IMR-90 (cell line): ENCODE results near the gene KLHL29. TPM values are rescaled to one million over a fixed set of nuclear protein-coding genes. Genes with fewer than 3 reads are reported as not detected.

Experiments used
- ATAC-seq: fragments of 200-7000 bp; cut with Tn5 transposase; 2 replicates; pipeline ENCODE4 v1.9.1; 2020; ENCODE audit warnings: low read depth, mild to moderate bottlenecking, moderate library complexity
- BruUV-seq: library from RNA; stranded (reverse); fragments of 400-500 nt; replicated peaks from 2 replicates; lab custom pipeline; 2021; lab: Mats Ljungman, UMichigan
- CTCF ChIA-PET: fragments of 300-600 bp; formaldehyde crosslinking; extraction: SDS; loops from one replicate; lab custom pipeline; 2021; ENCODE audit warnings: antibody characterized with exemption; lab: Yijun Ruan, JAX
- POLR2A ChIA-PET: fragments of 300-600 bp; sonication (Branson Sonifier 250); formaldehyde crosslinking; loops from one replicate; lab custom pipeline; 2022; ENCODE audit warnings: antibody characterized with exemption; ENCODE audit not compliant: unreplicated experiment; lab: Charles Lee
- DNase-seq: peaks from one replicate; pipeline ENCODE4 v3.0.0; 2013
- H2AFZ ChIP-seq: replicated peaks from 2 replicates; pipeline ENCODE3; 2013; ENCODE audit warnings: low read length, mild to moderate bottlenecking; ENCODE audit not compliant: poor library complexity
- H2AK5ac ChIP-seq: 2 replicates; pipeline ENCODE4 v1.6.1; 2013; ENCODE audit warnings: low read depth, low read length, inconsistent platforms
- H2AK9ac ChIP-seq: replicated peaks from 2 replicates; pipeline ENCODE3; 2013; ENCODE audit warnings: mild to moderate bottlenecking, low read depth, low read length, moderate library complexity; ENCODE audit not compliant: poor library complexity
- H2BK120ac ChIP-seq: 2 replicates; pipeline ENCODE4 v1.6.1; 2013; ENCODE audit warnings: low read depth, low read length, inconsistent platforms
- H2BK15ac ChIP-seq: 3 replicates; pipeline ENCODE4 v1.6.1; 2013; ENCODE audit warnings: low read depth, low read length, inconsistent platforms
- H2BK20ac ChIP-seq: 2 replicates; pipeline ENCODE4 v1.6.1; 2013; ENCODE audit warnings: low read depth, mild to moderate bottlenecking, inconsistent platforms, low read length, moderate library complexity
- H2BK5ac ChIP-seq: 2 replicates; pipeline ENCODE4 v1.6.1; 2013; ENCODE audit warnings: mild to moderate bottlenecking, low read depth, low read length, inconsistent platforms; ENCODE audit not compliant: poor library complexity, severe bottlenecking
- H3K14ac ChIP-seq: replicated peaks from 2 replicates; pipeline ENCODE4 v1.6.1; 2013; ENCODE audit warnings: low read depth, low read length, inconsistent platforms
- H3K18ac ChIP-seq: 2 replicates; pipeline ENCODE4 v1.6.1; 2013; ENCODE audit warnings: low read depth, low read length, control low read depth
- H3K23ac ChIP-seq: 2 replicates; pipeline ENCODE4 v1.6.1; 2013; ENCODE audit warnings: low read depth, low read length, inconsistent platforms
- H3K27ac ChIP-seq: 2 replicates; pipeline ENCODE4 v1.5.1; 2013; ENCODE audit warnings: mild to moderate bottlenecking, control low read depth, low read length; ENCODE audit not compliant: insufficient read depth
- H3K27me3 ChIP-seq: 2 replicates; pipeline ENCODE4 v1.6.1; 2013; ENCODE audit warnings: low read length; ENCODE audit not compliant: control insufficient read depth, insufficient read depth
- H3K36me3 ChIP-seq: 2 replicates; pipeline ENCODE4 v1.6.1; 2013; ENCODE audit warnings: low read length, mixed read lengths; ENCODE audit not compliant: control insufficient read depth, insufficient read depth
- H3K4ac ChIP-seq: 2 replicates; pipeline ENCODE4 v1.6.1; 2013; ENCODE audit warnings: low read depth, low read length, inconsistent platforms
- H3K4me1 ChIP-seq: 2 replicates; pipeline ENCODE4 v1.6.1; 2013; ENCODE audit warnings: low read length, mixed read lengths; ENCODE audit not compliant: control insufficient read depth, insufficient read depth
- H3K4me2 ChIP-seq: 2 replicates; pipeline ENCODE4 v1.6.1; 2013; ENCODE audit warnings: low read depth, mild to moderate bottlenecking, control low read depth, low read length, moderate library complexity
- H3K4me3 ChIP-seq: 2 replicates; pipeline ENCODE4 v1.5.1; 2013; ENCODE audit warnings: low read depth, mild to moderate bottlenecking, control low read depth, low read length, moderate library complexity; ENCODE audit not compliant: insufficient read depth
- H3K56ac ChIP-seq: 2 replicates; pipeline ENCODE4 v1.6.1; 2013; ENCODE audit warnings: low read length, inconsistent platforms; ENCODE audit not compliant: insufficient read depth; ENCODE audit errors: extremely low read depth
- H3K79me1 ChIP-seq, 2 experiments: 2 replicates each; pipeline ENCODE4 v1.6.1; 2013; ENCODE audit warnings: low read length in 2 of 2, inconsistent platforms in 1 of 2, low read depth in 1 of 2
- H3K9ac ChIP-seq: 2 replicates; pipeline ENCODE4 v1.6.1; 2013; ENCODE audit warnings: low read depth, low read length, control low read depth
- H3K9me1 ChIP-seq: 2 replicates; pipeline ENCODE4 v1.6.1; 2013; ENCODE audit warnings: low read length, inconsistent platforms; ENCODE audit not compliant: insufficient read depth
- H3K9me3 ChIP-seq: 2 replicates; pipeline ENCODE4 v1.6.1; 2013; ENCODE audit warnings: low read length; ENCODE audit not compliant: control insufficient read depth, insufficient read depth
- H4K20me1 ChIP-seq: 2 replicates; pipeline ENCODE4 v1.6.1; 2013; ENCODE audit warnings: low read length, inconsistent platforms; ENCODE audit not compliant: insufficient read depth
- H4K5ac ChIP-seq: 2 replicates; pipeline ENCODE4 v1.6.1; 2013; ENCODE audit warnings: mild to moderate bottlenecking, low read depth, low read length, control low read depth
- H4K8ac ChIP-seq, 2 experiments: 2 replicates each; pipeline ENCODE4 v1.6.1; 2013; ENCODE audit warnings: low read depth in 2 of 2, low read length in 2 of 2, control low read depth in 1 of 2, inconsistent platforms in 1 of 2
- H4K91ac ChIP-seq: 2 replicates; pipeline ENCODE4 v1.6.1; 2013; ENCODE audit warnings: low read depth, low read length, inconsistent platforms; ENCODE audit not compliant: insufficient read depth
- CHD1 ChIP-seq: IDR thresholded peaks from 2 replicates; pipeline ENCODE4 v1.6.1; 2012; ENCODE audit warnings: low read depth, low read length, improper control_type of control experiment
- CTCF ChIP-seq: conservative IDR thresholded peaks from 2 replicates; pipeline ENCODE4 v1.5.1; 2012; ENCODE audit warnings: mild to moderate bottlenecking, low read depth, low read length, improper control_type of control experiment
- MXI1 ChIP-seq: IDR thresholded peaks from 2 replicates; pipeline ENCODE4 v1.6.1; 2012; ENCODE audit warnings: low read depth, mild to moderate bottlenecking, low read length, moderate library complexity, borderline replicate concordance
- POLR2A ChIP-seq: IDR thresholded peaks from 2 replicates; pipeline ENCODE4 v1.6.1; 2012; ENCODE audit warnings: mild to moderate bottlenecking, low read depth, low read length
- RFX5 ChIP-seq: IDR thresholded peaks from 2 replicates; pipeline ENCODE4 v1.8.0; 2012; ENCODE audit warnings: low read depth, mild to moderate bottlenecking, low read length, moderate library complexity
- WGBS, 2 experiments: methylation state at CpG; one replicate each; pipeline versions ENCODE4 v1.1.5 to v1.1.7; 2013; ENCODE audit warnings: missing lambda C conversion rate in 2 of 2; ENCODE audit not compliant: insufficient read length in 1 of 2; ENCODE audit errors: extremely low coverage in 2 of 2; 5-methylcytosine and 5-hydroxymethylcytosine counted together
- dilution Hi-C: fragments of 300-500 bp; cut with HindIII; formaldehyde crosslinking; loops from one replicate; pipeline ENCODE4 v1.14.3; 2018; ENCODE audit warnings: low sequenced_read_pairs; ENCODE audit not compliant: unreplicated experiment
- in situ Hi-C: fragments of 300-500 bp; cut with MboI; formaldehyde crosslinking; loops from 3 replicates; pipeline ENCODE4 v1.14.3; 2019; ENCODE audit warnings: low sequenced_read_pairs, inconsistent platforms, mixed read lengths
- intact Hi-C: fragments of 100-400 bp; cut with micrococcal nuclease; formaldehyde crosslinking; loops from 2 replicates; pipeline ENCODE4 v1.10.0; 2022
- polyA plus RNA-seq, 3 experiments: library from polyadenylated mRNA; depleted of rRNA; stranded (reverse); fragments of >200 nt; gene quantifications; 2 replicates each; pipeline ENCODE4 v1.2.3, GENCODE V29; 2012; ENCODE audit warnings: low replicate concordance in 1 of 3
- total RNA-seq: library from RNA; depleted of rRNA; stranded (reverse); fragments of >200 nt; gene quantifications from 2 replicates; pipeline ENCODE4 v1.2.3, GENCODE V29; 2012
- TF ChIP-seq, protein P1 (sequence below): fragments of 150-350 bp; IDR thresholded peaks from 2 replicates; pipeline ENCODE4 v1.6.1; 2016; ENCODE audit warnings: low read depth, mild to moderate bottlenecking, low read length, moderate library complexity, borderline replicate concordance

The KLHL29 gene
- total and polyA plus RNA-seq, 2 of the 4 experiments (the other 2 are of a cell fraction), result 2.0 to 8.0 TPM

- H3K4me3 ChIP-seq, result no peak overlapping the region
- no peak overlapping the region for H4K8ac ChIP-seq
- H2AK9ac ChIP-seq, result no peak overlapping the region
- no peak overlapping the region for H3K4me2 ChIP-seq
- H3K9me3 ChIP-seq, result no peaks in the 10 kb centered on the region
- no peak overlapping the region for H2BK5ac ChIP-seq
- no peaks in the 10 kb centered on the region for H4K20me1 ChIP-seq
- no peak overlapping the region for H3K56ac ChIP-seq
- no peaks in the 10 kb centered on the region for H3K27me3 ChIP-seq
- H3K9me1 ChIP-seq, result peaks cover 4% of the 10 kb centered on the region; the same call in 1 of the 2 replicates
- no peaks in the 10 kb centered on the region for H3K36me3 ChIP-seq
- H3K4me1 ChIP-seq, result peaks cover 9% of the 10 kb centered on the region; the same call in 1 of the 2 replicates
- no peak overlapping the region for H2BK15ac ChIP-seq
- no peak overlapping the region for H3K18ac ChIP-seq
- H3K27ac ChIP-seq, result no peak overlapping the region
- in situ Hi-C loops, result no loop called here
- ATAC-seq, result no peak; the same call in 1 of the 2 replicates
- POLR2A ChIA-PET, result no interaction called here
- peaks cover 0 to 6% of the 10 kb centered on the region in 2 experiments; a peak in 2 of 4 replicates for H3K79me1 ChIP-seq
- H3K9ac ChIP-seq, result no peak overlapping the region
- H3K4ac ChIP-seq, result no peak overlapping the region
- no peak for DNase-seq
- 57% methylated on average over 3 of the region's 6 CpGs; no CpG with 5 or more reads in 1 of the 2 experiments for WGBS, 2 experiments
- H3K14ac ChIP-seq, result no peak overlapping the region
- H4K5ac ChIP-seq, result no peak overlapping the region
- peak overlapping the region; percentile 45 for H2AFZ ChIP-seq
- H2BK20ac ChIP-seq, result no peak overlapping the region
- dilution Hi-C loops, result no loop called here
- no peak overlapping the region for H2AK5ac ChIP-seq
- intact Hi-C loops, result no loop called here
- no peak for TF ChIP-seq RFX5
- TF ChIP-seq POLR2A, result no peak
- no peak for TF ChIP-seq CTCF
- no peak for TF ChIP-seq CHD1
- TF ChIP-seq, protein P1, sequence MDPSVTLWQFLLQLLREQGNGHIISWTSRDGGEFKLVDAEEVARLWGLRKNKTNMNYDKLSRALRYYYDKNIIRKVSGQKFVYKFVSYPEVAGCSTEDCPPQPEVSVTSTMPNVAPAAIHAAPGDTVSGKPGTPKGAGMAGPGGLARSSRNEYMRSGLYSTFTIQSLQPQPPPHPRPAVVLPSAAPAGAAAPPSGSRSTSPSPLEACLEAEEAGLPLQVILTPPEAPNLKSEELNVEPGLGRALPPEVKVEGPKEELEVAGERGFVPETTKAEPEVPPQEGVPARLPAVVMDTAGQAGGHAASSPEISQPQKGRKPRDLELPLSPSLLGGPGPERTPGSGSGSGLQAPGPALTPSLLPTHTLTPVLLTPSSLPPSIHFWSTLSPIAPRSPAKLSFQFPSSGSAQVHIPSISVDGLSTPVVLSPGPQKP, result no peak
- TF ChIP-seq MXI1, result no peak
- no peak overlapping the region for H4K91ac ChIP-seq
- CTCF ChIA-PET, result no interaction called here
- 0 out of 2 replicates have a peak overlapping the region, but pooled peaks have one; percentile 43 for H3K23ac ChIP-seq
- BruUV-seq, result no TSS peak
- no peak overlapping the region for H2BK120ac ChIP-seq
Observed at GRCh38 chr2:23497536-23497935, 112.6 kb downstream of the KLHL29 start.
